Measurements from ENCODE around the gene ZNF546.

The ZNF546 gene

DNA sequence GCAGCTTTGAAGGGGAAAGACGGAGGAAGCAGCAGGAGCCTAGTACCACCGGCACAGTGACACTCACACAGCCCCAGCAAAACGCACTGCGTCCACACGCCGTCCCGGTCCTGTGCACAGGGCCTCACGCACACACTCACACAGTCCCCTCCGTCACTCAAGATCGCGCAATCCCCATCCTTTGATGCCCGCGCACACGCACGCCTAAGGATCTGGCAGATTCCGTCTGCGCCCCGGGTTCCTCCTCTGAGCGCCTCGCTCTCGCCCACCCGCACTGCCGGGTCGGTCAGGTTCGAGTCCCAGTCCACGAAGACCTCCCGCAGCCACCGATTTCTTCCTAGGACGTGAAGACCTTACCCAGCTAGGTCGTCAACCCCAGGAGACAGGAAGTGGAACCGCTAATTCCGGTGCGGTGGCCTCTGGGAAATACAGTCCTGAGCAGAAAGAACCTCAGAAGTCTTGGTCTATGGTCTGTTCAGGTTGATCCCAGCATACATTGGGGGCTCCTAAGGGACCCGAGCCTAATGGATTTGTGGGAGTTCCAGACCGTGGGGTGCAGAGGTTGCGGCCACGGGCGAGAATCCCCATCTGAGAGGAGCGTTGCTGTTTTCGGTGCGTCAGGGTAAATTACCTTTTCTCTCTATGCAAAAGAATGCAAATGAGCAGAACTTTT lies 59.1 kb downstream of the ZNF546 start, which contains the start of gene ZNF780B:
ZNF780B (minus strand) TSS at position 400 of the 673 bp plus-strand sequence. CDS start 5,899 bp downstream, outside the sequence.
- DNase-seq (ENCODE audit: low spot score): peak; percentile 63

DNA sequence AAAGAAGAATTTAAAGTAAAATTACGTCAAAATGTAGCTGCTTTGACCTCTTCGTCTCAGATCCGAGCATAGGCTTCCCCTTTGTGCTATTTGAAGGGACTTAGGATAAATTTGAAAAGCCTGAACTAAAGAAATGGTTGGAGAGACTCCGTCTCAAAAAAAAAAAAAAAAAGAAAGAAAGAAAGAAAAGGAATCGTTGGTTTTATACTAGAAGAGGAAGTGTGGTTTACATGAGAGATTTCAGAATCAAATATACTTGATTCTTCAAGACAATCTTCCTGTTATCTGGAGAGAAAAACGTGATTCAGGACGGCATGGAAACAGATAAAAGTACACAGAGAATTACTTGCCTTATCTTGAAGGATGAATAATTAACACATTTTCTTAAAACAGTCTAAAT lies 59.6 kb downstream of the ZNF546 start:
- DNase-seq (ENCODE audit: low spot score): no peak

DNA sequence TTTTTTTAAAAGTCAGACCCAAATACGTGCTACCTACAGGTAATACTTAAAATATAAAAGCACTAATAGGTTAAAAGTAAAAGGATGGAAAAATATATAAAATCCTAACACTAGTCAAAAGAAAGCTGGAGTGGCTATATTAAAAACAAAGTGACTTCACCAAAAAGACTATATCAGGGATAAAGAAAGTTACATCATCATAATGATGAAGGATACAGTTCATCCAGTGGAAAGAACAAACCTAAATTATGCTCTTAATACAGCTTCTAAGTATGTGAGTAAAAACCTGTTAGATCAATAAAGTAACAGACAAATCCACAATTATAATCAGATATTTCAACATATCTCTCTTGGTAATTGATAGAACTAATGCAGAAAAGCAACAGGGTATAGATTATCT lies 60.3 kb downstream of the ZNF546 start:
- no peak for DNase-seq (ENCODE audit: low spot score)

- no peak for DNase-seq (ENCODE audit: low spot score)
Observed at GRCh38 chr19:40059624-40060023, 62.8 kb downstream of the ZNF546 start.

- DNase-seq (ENCODE audit: low spot score): no peak
Observed at GRCh38 chr19:40070058-40070457, 73.2 kb downstream of the ZNF546 start.
